Peyer's patch (tissue), 4 donors: Measurements from ENCODE around the gene BUB3. TPM values are rescaled to one million over a fixed set of nuclear protein-coding genes. Genes with fewer than 3 reads are reported as not detected.

Experiments used
- DNase-seq, 3 donors: peaks; one replicate each; pipeline ENCODE4 v3.0.0-alpha.2; 2017 to 2019
- H3K27ac ChIP-seq, 4 donors: fragments of 200-600 bp; sonication (generic); one replicate each; pipeline ENCODE4 v1.5.1; 2016 to 2019
- H3K27me3 ChIP-seq, 2 donors: fragments of 200-600 bp; sonication (generic); one replicate each; pipeline ENCODE4 v1.5.1; 2019
- H3K36me3 ChIP-seq, 3 donors: fragments of 200-600 bp; sonication (generic); one replicate each; pipeline ENCODE4 v1.5.1; 2016 to 2019
- H3K4me1 ChIP-seq, 4 donors: fragments of 200-600 bp; sonication (generic); one replicate each; pipeline ENCODE4 v1.5.1; 2016 to 2019
- H3K4me3 ChIP-seq, 4 donors: fragments of 200-600 bp; sonication (generic); 1 replicate in 3 of 4; 2 replicates in 1 of 4; pipeline ENCODE4 v1.5.1; 2016 to 2019; ENCODE audit warnings: mild to moderate bottlenecking in 1 of 4
- H3K9me3 ChIP-seq, 4 donors: fragments of 200-600 bp; sonication (generic); one replicate each; pipeline ENCODE4 v1.5.1; 2016 to 2019; ENCODE audit warnings: mild to moderate bottlenecking in 1 of 4
- CTCF ChIP-seq, 6 experiments: fragments of 450-650 bp in 4 of 6; fragments of 200-600 bp in 2 of 6; sonication (generic) in 1 of 6; IDR thresholded peaks; one replicate each; pipeline ENCODE4 v1.5.1; 2017 to 2019; ENCODE audit warnings: antibody characterized with exemption in 6 of 6, mild to moderate bottlenecking in 3 of 6, moderate library complexity in 1 of 6
- POLR2A ChIP-seq, 2 donors: fragments of 450-650 bp; IDR thresholded peaks; one replicate each; pipeline ENCODE4 v1.5.1; 2017; ENCODE audit warnings: antibody characterized with exemption in 2 of 2, mild to moderate bottlenecking in 2 of 2, moderate library complexity in 2 of 2
- total RNA-seq, 4 donors: library from RNA; depleted of rRNA; stranded (reverse); fragments of >200 nt; gene quantifications; one replicate each; pipeline ENCODE4 v1.1.0, GENCODE V29; 2016

Gene BUB3
- total RNA-seq, 4 donors from 2014 or later, result 51.1 to 168 (median 102) TPM

- TF ChIP-seq CTCF (IDR thresholded peaks at IDR 0.05) (no peak), POLR2A (IDR thresholded peaks at IDR 0.05) (no peak)
- H3K36me3 ChIP-seq, result no peaks in the 10 kb centered on the region
- no peaks in the 10 kb centered on the region for H3K9me3 ChIP-seq
- peaks cover 0 to 26% (median 13%) of the 10 kb centered on the region in 4 donors for H3K4me1 ChIP-seq
- H3K4me3 ChIP-seq, result no peak overlapping the region
- DNase-seq, result no peak
- H3K27me3 ChIP-seq, result peaks cover 0 to 83% of the 10 kb centered on the region in 2 donors
- H3K27ac ChIP-seq, result no peak overlapping the region
Observed at GRCh38 chr10:123140164-123140982, 13.8 kb upstream of the BUB3 start.

DNA sequence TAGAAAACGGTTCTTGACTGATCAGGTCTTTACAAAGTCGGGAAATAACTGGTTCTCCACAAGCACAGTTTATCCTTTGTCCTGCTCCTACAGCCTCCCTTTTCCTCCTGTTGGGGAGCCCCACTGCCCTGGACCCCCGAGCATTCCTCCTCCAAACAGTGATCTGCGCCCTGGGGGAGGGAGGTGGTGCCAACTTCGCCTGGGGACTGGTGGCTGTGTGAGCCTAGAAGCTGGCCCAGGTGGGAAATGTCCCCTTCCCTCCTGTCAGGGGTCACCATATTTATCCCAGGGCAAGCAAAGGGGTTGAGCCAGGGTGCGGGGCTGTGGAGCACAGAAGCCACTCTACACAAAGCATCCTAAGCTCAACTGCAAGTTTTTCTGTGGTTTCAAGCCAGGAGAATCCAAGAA is 13.2 kb upstream of the BUB3 start:
- no peak for DNase-seq
- H3K36me3 ChIP-seq, result no peaks in the 10 kb centered on the region
- no peak overlapping the region for H3K4me3 ChIP-seq
- no peaks in the 10 kb centered on the region for H3K9me3 ChIP-seq
- no peak for TF ChIP-seq CTCF (IDR thresholded peaks at IDR 0.05)
- TF ChIP-seq POLR2A (IDR thresholded peaks at IDR 0.05), result no peak
- H3K4me1 ChIP-seq, result peaks cover 0 to 26% (median 8%) of the 10 kb centered on the region in 4 donors
- peaks cover 0 to 83% of the 10 kb centered on the region in 2 donors for H3K27me3 ChIP-seq
- H3K27ac ChIP-seq, result no peak overlapping the region

GRCh38 chr10:123141791-123142700 is 12.2 kb upstream of the BUB3 start:
- no peak overlapping the region for H3K27ac ChIP-seq
- H3K4me1 ChIP-seq, result peaks cover 0 to 20% (median 5%) of the 10 kb centered on the region in 4 donors
- no peak for DNase-seq
- no peak overlapping the region for H3K4me3 ChIP-seq
- no peaks in the 10 kb centered on the region for H3K36me3 ChIP-seq
- peaks cover 0 to 81% of the 10 kb centered on the region in 2 donors for H3K27me3 ChIP-seq
- TF ChIP-seq CTCF (IDR thresholded peaks at IDR 0.05) (no peak), POLR2A (IDR thresholded peaks at IDR 0.05) (no peak)
- no peaks in the 10 kb centered on the region for H3K9me3 ChIP-seq

DNA sequence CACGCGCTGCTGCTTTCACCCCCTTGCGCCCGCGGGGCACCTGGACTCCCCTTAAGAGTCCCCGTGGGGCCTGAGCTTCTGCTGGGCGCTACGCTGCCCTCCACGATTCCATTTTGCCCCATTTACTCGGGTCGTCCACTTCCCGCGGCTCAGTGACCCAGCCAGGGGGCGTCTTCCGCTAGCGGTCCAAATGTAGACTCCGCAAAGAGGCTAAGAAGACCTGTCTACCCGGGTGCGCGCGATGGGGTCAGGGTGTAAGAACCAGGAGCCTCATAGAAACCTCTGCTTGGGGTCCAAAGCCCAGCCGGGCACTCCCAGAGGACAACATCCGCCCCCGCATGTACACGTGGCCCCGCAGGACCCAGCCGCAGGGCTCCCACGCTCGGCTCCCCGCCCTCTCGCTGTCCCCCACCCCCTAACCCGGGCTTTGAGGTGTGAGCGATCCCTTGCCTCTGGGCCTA is 11.5 kb upstream of the BUB3 start:
- Histone ChIP-seq H3K9me3 (peaks cover 0 to 3% (median 0%) of the 10 kb centered on the region in 4 donors), H3K4me3 (no peak overlapping the region), H3K27me3 (peaks cover 0 to 81% of the 10 kb centered on the region in 2 donors), H3K4me1 (peaks cover 0 to 17% (median 6%) of the 10 kb centered on the region in 4 donors), H3K36me3 (no peaks in the 10 kb centered on the region), H3K27ac (no peak overlapping the region)
- no peak for DNase-seq
- no peak for TF ChIP-seq CTCF (IDR thresholded peaks at IDR 0.05)
- TF ChIP-seq POLR2A (IDR thresholded peaks at IDR 0.05), result no peak

GRCh38 chr10:123143162-123143824 is 10.9 kb upstream of the BUB3 start:
- Histone ChIP-seq H3K4me1 (peaks cover 0 to 21% (median 10%) of the 10 kb centered on the region in 4 donors), H3K9me3 (peaks cover 0 to 3% (median 0%) of the 10 kb centered on the region in 4 donors), H3K27ac (no peak overlapping the region), H3K27me3 (peaks cover 0 to 81% of the 10 kb centered on the region in 2 donors), H3K4me3 (no peak overlapping the region), H3K36me3 (no peaks in the 10 kb centered on the region)
- DNase-seq, result no peak
- no peak for TF ChIP-seq CTCF (IDR thresholded peaks at IDR 0.05)
